K562 (cell line): Measurements from ENCODE around the gene PCDHGC4. TPM values are rescaled to one million over a fixed set of nuclear protein-coding genes. Genes with fewer than 3 reads are reported as not detected.

Experiments used
- ATAC-seq: fragments of 200-7000 bp; cut with Tn5 transposase; 3 replicates; pipeline ENCODE4 v1.9.1; 2020; ENCODE audit warnings: moderate library complexity
- BruUV-seq: library from RNA; stranded (reverse); fragments of 400-500 nt; replicated peaks from 2 replicates; lab custom pipeline; 2021; lab: Mats Ljungman, UMichigan
- CTCF ChIA-PET: fragments of 300-600 bp; formaldehyde crosslinking; extraction: SDS; loops from one replicate; lab custom pipeline; 2021; ENCODE audit warnings: low intra/inter-chr PET ratio; lab: Yijun Ruan, JAX
- POLR2A ChIA-PET: fragments of 300-600, 350-650 bp; sonication (Branson Sonifier 250); formaldehyde crosslinking; extraction: SDS; loops from one replicate; lab custom pipeline; 2021; ENCODE audit warnings: antibody characterized with exemption, inconsistent platforms; lab: Yijun Ruan, JAX
- DNase-seq, 4 experiments: peaks; one replicate each; pipeline versions ENCODE4 v3.0.0 to v3.0.0-alpha.2; 2011 to 2018; ENCODE audit warnings: low spot score in 3 of 4, mixed read lengths in 3 of 4; ENCODE audit errors: extremely low read depth in 1 of 4
- FAIRE-seq: peaks from 2 replicates; lab custom pipeline; 2011; peaks lifted over from hg19 to GRCh38; lab: Jason Lieb, UNC
- H2AFZ ChIP-seq: 2 replicates; pipeline ENCODE4 v1.6.0; 2011; ENCODE audit warnings: low read depth, low read length, control low read depth, inconsistent platforms
- H3K27ac ChIP-seq: fragments of 200-600 bp; 3 replicates; pipeline ENCODE4 v1.8.0; 2011; ENCODE audit warnings: low read depth, mild to moderate bottlenecking, control low read depth, inconsistent platforms, low read length, moderate library complexity, mixed read lengths; ENCODE audit errors: extremely low read depth
- H3K27me3 ChIP-seq, 2 experiments: fragments of 300-600 bp in 1 of 2; 2 replicates in 1 of 2; 3 replicates in 1 of 2; pipeline versions ENCODE4 v1.6.0 to v1.8.0; 2011; ENCODE audit warnings: inconsistent platforms in 2 of 2, low read length in 2 of 2, mild to moderate bottlenecking in 1 of 2, mixed read lengths in 1 of 2, moderate library complexity in 1 of 2; ENCODE audit not compliant: control insufficient read depth in 2 of 2, insufficient read depth in 2 of 2
- H3K36me3 ChIP-seq: fragments of 300-600 bp; 3 replicates; pipeline ENCODE4 v1.8.0; 2011; ENCODE audit warnings: mild to moderate bottlenecking, low read length, inconsistent platforms; ENCODE audit not compliant: control insufficient read depth, insufficient read depth
- H3K4me1 ChIP-seq, 2 experiments: fragments of 200-600 bp in 1 of 2; replicated peaks in 1 of 2; 2 replicates in 1 of 2; 3 replicates in 1 of 2; pipeline versions ENCODE4 v1.5.1 to v1.8.0; 2011; ENCODE audit warnings: inconsistent platforms in 2 of 2, low read length in 2 of 2, mild to moderate bottlenecking in 1 of 2, mixed read lengths in 1 of 2, moderate library complexity in 1 of 2; ENCODE audit not compliant: control insufficient read depth in 2 of 2, insufficient read depth in 2 of 2
- H3K4me2 ChIP-seq: 2 replicates; pipeline ENCODE4 v1.6.1; 2011; ENCODE audit warnings: low read length, control low read depth, inconsistent platforms, mixed read lengths; ENCODE audit not compliant: insufficient read depth
- H3K4me3 ChIP-seq: fragments of 200-600 bp; sonication (generic), shearing (Covaris generic); 2 replicates; pipeline ENCODE4 v1.5.1; 2016; ENCODE audit warnings: control low read depth, inconsistent platforms
- H3K79me2 ChIP-seq: fragments of 200-600 bp; 3 replicates; pipeline ENCODE4 v1.8.0; 2011; ENCODE audit warnings: low read length, inconsistent platforms; ENCODE audit not compliant: control insufficient read depth, insufficient read depth
- H3K9ac ChIP-seq, 2 experiments: 2 replicates each; pipeline versions ENCODE4 v1.6.0 to v1.6.1; 2011; ENCODE audit warnings: low read depth in 2 of 2, low read length in 2 of 2, control low read depth in 1 of 2, inconsistent platforms in 1 of 2, mild to moderate bottlenecking in 1 of 2, mixed read lengths in 1 of 2; ENCODE audit not compliant: insufficient read depth in 1 of 2
- H3K9me1 ChIP-seq: one replicate; pipeline ENCODE4 v1.6.0; 2011; ENCODE audit warnings: inconsistent platforms, mild to moderate bottlenecking, low read length, moderate library complexity; ENCODE audit not compliant: control insufficient read depth, insufficient read depth
- H3K9me3 ChIP-seq: replicated peaks from 2 replicates; pipeline ENCODE4 v1.5.1; 2011; ENCODE audit warnings: low read depth, low read length, inconsistent platforms; ENCODE audit not compliant: control insufficient read depth, insufficient read depth
- H4K20me1 ChIP-seq: replicated peaks from 2 replicates; pipeline ENCODE4 v1.6.1; 2011; ENCODE audit warnings: low read length, inconsistent platforms, mixed read lengths; ENCODE audit not compliant: control insufficient read depth, insufficient read depth
- COPS2 ChIP-seq: fragments of 450-650 bp; conservative IDR thresholded peaks from 2 replicates; pipeline ENCODE4 v1.6.1; 2016; ENCODE audit warnings: mild to moderate bottlenecking, moderate library complexity
- HDAC8 ChIP-seq: fragments of 450-650 bp; IDR thresholded peaks from 2 replicates; pipeline ENCODE4 v1.6.1; 2016; ENCODE audit warnings: mild to moderate bottlenecking, missing genetic modification characterization, moderate library complexity, missing compliant biosample characterization
- ILK ChIP-seq: fragments of 450-650 bp; IDR thresholded peaks from 2 replicates; pipeline ENCODE4 v1.6.1; 2016; ENCODE audit warnings: missing genetic modification characterization, low read depth, mild to moderate bottlenecking, missing compliant biosample characterization, moderate library complexity, borderline replicate concordance
- POLR2G ChIP-seq: fragments of 200-400 bp; formaldehyde crosslinking; IDR thresholded peaks from 2 replicates; pipeline ENCODE4 v1.6.1; 2017; ENCODE audit warnings: low read depth, mild to moderate bottlenecking, antibody characterized with exemption, low read length, moderate library complexity
- RBM22 ChIP-seq: fragments of 200-400 bp; formaldehyde crosslinking; IDR thresholded peaks from 2 replicates; pipeline ENCODE4 v1.6.1; 2018; ENCODE audit warnings: low read length, low read depth; ENCODE audit not compliant: poor library complexity, severe bottlenecking
- RBM25 ChIP-seq: fragments of 200-400 bp; formaldehyde crosslinking; IDR thresholded peaks from 2 replicates; pipeline ENCODE4 v1.6.1; 2018; ENCODE audit warnings: low read length, low read depth, moderate library complexity; ENCODE audit not compliant: severe bottlenecking
- RFX1 ChIP-seq: fragments of 450-650 bp; IDR thresholded peaks from 2 replicates; pipeline ENCODE4 v1.6.1; 2016; ENCODE audit warnings: mild to moderate bottlenecking, moderate library complexity
- SRSF7 ChIP-seq: fragments of 200-400 bp; formaldehyde crosslinking; optimal IDR thresholded peaks from 2 replicates; pipeline ENCODE3; 2017; ENCODE audit warnings: mild to moderate bottlenecking, low read depth, low read length
- STAT5A ChIP-seq: IDR thresholded peaks from 2 replicates; pipeline ENCODE4 v1.6.1; 2012; ENCODE audit warnings: low read length, inconsistent platforms, borderline replicate concordance
- ZFP36 ChIP-seq: fragments of 150-350 bp; IDR thresholded peaks from 2 replicates; pipeline ENCODE4 v1.6.1; 2018; ENCODE audit warnings: low read length, low read depth; ENCODE audit not compliant: partially characterized antibody
- ZNF253 ChIP-seq: fragments of 250-450 bp; sonication (Bioruptor Pico); conservative IDR thresholded peaks from 2 replicates; pipeline ENCODE4 v1.6.1; 2021; ENCODE audit warnings: mild to moderate bottlenecking
- ZSCAN29 ChIP-seq: fragments of 450-650 bp; IDR thresholded peaks from 2 replicates; pipeline ENCODE4 v1.6.1; 2017
- WGBS: fragments of 100-300 bp; shearing (Covaris generic); methylation state at CpG from one replicate; pipeline ENCODE4 v1.1.6; 2016; ENCODE audit warnings: low coverage, mixed read lengths; ENCODE audit not compliant: insufficient coverage; ENCODE audit errors: missing lambda C conversion rate; 5-methylcytosine and 5-hydroxymethylcytosine counted together
- in situ Hi-C: fragments of 300-500 bp; cut with MboI; formaldehyde crosslinking; loops from 4 replicates; pipeline ENCODE4 v1.15.0; 2018; ENCODE audit warnings: inconsistent platforms, mixed read lengths
- intact Hi-C: fragments of 100-400 bp; cut with micrococcal nuclease; formaldehyde crosslinking; loops from 2 replicates; pipeline ENCODE4 v1.14.2; 2022
- polyA plus RNA-seq, 8 experiments: library from polyadenylated mRNA; depleted of rRNA in 4 of 8; stranded (reverse) in 5 of 8; unstranded in 3 of 8; fragments of >200 nt; fragmentation: Nextera tagmentation in 2 of 8; fragmentation: Illumina TruSeq in 1 of 8; extraction: Ambion mirVana in 2 of 8; extraction: Trizol in 1 of 8; gene quantifications; 2 replicates each; pipeline versions ENCODE4 v1.2.1 to v1.2.3, GENCODE V29; 2011 to 2014; ENCODE audit warnings: inconsistent platforms in 1 of 8, missing spikeins in 1 of 8
- total RNA-seq, 7 experiments: library from RNA; depleted of rRNA in 6 of 7; stranded (reverse); fragments of >200 nt in 6 of 7; fragmentation: Illumina TruSeq in 2 of 7; extraction: Trizol in 2 of 7; gene quantifications; 2 replicates each; pipeline versions ENCODE4 v1.2.1 to v1.2.3, GENCODE V29; 2011 to 2021; ENCODE audit warnings: low replicate concordance in 1 of 7
- TF ChIP-seq, protein P1 (sequence below): sonication (generic); formaldehyde crosslinking; IDR thresholded peaks from 2 replicates; pipeline ENCODE4 v1.8.1; 2023; ENCODE audit warnings: mild to moderate bottlenecking, missing genetic modification reagents
- TF ChIP-seq, protein P2 (sequence below), 2 experiments: fragments of 450-650 bp; conservative IDR thresholded peaks; 2 replicates each; pipeline ENCODE4 v1.6.1; 2017; ENCODE audit warnings: mild to moderate bottlenecking in 2 of 2, moderate library complexity in 2 of 2

The PCDHGC4 gene
- total and polyA plus RNA-seq, 9 of the 15 experiments (the other 6 are each of a cell fraction or from before 2014, with no cell fraction given), result 0.05 TPM; not detected in 8

DNA sequence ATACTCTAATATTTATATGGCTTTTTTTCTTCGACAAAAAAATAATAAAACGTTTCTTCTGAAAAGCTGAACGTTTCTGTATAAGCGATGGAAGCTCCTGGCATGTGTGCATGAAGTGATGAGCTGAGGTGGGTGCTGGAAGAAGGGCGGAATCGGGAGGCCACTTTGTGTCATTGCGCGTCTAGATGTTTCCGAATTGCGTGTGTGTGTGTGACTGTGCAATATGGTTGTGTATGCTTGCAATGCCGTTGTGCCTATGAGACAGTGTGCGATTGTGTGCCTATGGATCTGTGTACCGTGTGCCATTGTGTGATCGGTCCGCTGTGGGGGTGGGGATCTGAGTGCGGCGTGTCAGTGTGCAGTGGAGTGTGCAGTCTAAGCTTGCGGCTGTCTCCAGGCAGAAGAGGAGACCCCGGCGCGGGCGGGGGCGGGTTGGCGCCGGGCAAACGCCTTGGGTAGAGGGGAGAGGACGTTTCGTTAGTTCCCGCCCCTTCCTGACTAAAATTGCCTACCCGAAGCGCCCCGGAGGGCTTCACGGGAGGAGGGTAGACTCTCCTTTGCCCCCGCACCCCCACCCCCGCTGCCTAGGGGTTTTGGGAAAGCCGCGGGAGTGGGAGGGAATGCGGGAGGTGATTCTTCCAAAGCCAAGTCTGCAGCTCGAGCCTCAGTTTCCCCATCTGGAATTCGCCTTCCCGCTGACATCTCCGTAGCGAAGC, 28.2 kb downstream of the PCDHGC4 start (continued):
- TF ChIP-seq ZNF253 (CRISPR knock-in tag) (no peak), SRSF7 (no peak), HDAC8 (no peak), ILK (no peak)

GRCh38 chr5:141513627-141514329, 28.9 kb downstream of the PCDHGC4 start:
- H2AFZ ChIP-seq, result no peak overlapping the region
- H3K9ac ChIP-seq, result no peak overlapping the region
- H3K36me3 ChIP-seq, result peaks cover 57% of the 10 kb centered on the region
- intact Hi-C loops (loop anchor here (5.0 to 10.0 kb wide), 3 partner anchors 91 to 279 kb away; partner anchors contain the start of genes PCDHGA11 and PCDHGA3), in situ Hi-C loops (no loop called here)
- POLR2A ChIA-PET, result interaction anchor here (0.6 to 1.8 kb wide), 5 partner anchors 16 to 193 kb away, joined by 3 to 7 read pairs (median 4); partner anchors contain the start of gene TAF7
- H3K9me1 ChIP-seq, result peaks cover 8% of the 10 kb centered on the region
- no peak for ATAC-seq
- H4K20me1 ChIP-seq, result no peaks in the 10 kb centered on the region
- H3K9me3 ChIP-seq, result no peaks in the 10 kb centered on the region
- H3K27ac ChIP-seq, result no peak overlapping the region
- WGBS, result 81% methylated on average over 21 of the region's 29 CpGs
- no peak for FAIRE-seq
- H3K4me3 ChIP-seq, result no peak overlapping the region
- no peak overlapping the region for H3K4me2 ChIP-seq
- H3K79me2 ChIP-seq, result no peaks in the 10 kb centered on the region
- peak in 1 of 4 experiments; percentile 12 for DNase-seq
- CTCF ChIA-PET, result interaction anchor here (0.6 kb wide), 1 partner anchor 152 kb away, joined by 3 read pairs; no protein-coding TSS in a partner anchor
- BruUV-seq, result no TSS peak
- H3K4me1 ChIP-seq, result peaks cover 5 to 17% of the 10 kb centered on the region in 2 experiments; a peak in 3 of 5 replicates
- H3K27me3 ChIP-seq, result peaks cover 0 to 7% of the 10 kb centered on the region in 2 experiments; a peak in 1 of 5 replicates
- TF ChIP-seq ZFP36 (no peak), RBM25 (no peak), ZSCAN29 (no peak), RFX1 (peak; percentile 76), RBM22 (peak; percentile 48), POLR2G (peak; percentile 50), STAT5A (no peak), COPS2 (no peak)
- TF ChIP-seq, protein P1, sequence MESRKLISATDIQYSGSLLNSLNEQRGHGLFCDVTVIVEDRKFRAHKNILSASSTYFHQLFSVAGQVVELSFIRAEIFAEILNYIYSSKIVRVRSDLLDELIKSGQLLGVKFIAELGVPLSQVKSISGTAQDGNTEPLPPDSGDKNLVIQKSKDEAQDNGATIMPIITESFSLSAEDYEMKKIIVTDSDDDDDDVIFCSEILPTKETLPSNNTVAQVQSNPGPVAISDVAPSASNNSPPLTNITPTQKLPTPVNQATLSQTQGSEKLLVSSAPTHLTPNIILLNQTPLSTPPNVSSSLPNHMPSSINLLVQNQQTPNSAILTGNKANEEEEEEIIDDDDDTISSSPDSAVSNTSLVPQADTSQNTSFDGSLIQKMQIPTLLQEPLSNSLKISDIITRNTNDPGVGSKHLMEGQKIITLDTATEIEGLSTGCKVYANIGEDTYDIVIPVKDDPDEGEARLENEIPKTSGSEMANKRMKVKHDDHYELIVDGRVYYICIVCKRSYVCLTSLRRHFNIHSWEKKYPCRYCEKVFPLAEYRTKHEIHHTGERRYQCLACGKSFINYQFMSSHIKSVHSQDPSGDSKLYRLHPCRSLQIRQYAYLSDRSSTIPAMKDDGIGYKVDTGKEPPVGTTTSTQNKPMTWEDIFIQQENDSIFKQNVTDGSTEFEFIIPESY (CRISPR knock-in tag), result 0 out of 2 replicates have a peak, but pooled peaks have one; percentile 8
- TF ChIP-seq, protein P2, sequence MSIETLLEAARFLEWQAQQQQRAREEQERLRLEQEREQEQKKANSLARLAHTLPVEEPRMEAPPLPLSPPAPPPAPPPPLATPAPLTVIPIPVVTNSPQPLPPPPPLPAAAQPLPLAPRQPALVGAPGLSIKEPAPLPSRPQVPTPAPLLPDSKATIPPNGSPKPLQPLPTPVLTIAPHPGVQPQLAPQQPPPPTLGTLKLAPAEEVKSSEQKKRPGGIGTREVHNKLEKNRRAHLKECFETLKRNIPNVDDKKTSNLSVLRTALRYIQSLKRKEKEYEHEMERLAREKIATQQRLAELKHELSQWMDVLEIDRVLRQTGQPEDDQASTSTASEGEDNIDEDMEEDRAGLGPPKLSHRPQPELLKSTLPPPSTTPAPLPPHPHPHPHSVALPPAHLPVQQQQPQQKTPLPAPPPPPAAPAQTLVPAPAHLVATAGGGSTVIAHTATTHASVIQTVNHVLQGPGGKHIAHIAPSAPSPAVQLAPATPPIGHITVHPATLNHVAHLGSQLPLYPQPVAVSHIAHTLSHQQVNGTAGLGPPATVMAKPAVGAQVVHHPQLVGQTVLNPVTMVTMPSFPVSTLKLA (conservative IDR thresholded peaks at IDR 0.05), result no peak
